ENCODE data around the gene PUDP.

DNA sequence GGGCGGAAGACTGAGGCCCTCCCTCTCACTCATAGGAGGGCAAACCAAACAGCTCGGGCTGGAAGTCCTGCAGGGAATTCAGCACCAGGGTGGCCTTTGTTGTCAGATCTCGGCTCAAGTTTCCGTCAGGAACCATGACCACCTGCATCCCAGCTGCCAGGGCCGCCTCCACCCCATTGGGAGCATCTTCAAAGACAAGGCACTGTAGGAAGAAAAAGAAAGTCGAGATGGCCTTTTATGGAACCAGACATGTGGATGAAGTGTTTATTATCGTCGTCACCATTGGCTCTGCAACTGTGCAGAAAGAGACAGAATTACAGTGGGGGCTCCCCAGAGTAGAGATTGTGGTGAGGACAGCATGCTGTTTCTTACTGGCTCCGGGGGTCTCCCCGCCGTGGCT, 97.7 kb downstream of the PUDP start:
- TF ChIP-seq POLR2A (IDR thresholded peaks at IDR 0.05; ENCODE audit: low read depth, low read length) = no peak
- TF ChIP-seq POLR2AphosphoS5 (IDR thresholded peaks at IDR 0.05; ENCODE audit: low read depth, low read length) = no peak

Data from GM12892 (cell line).